IPS DF 6.9 (cell line): ENCODE results near the gene BTBD6.
"Not testable (repeated sequence)": the region's sequence is repeated elsewhere in the genome, so short reads cannot be mapped to it uniquely, and the experiment has no call there.

Experiments
- DNase-seq: peaks from one replicate; pipeline ENCODE4 v3.0.0-alpha.2; 2013; ENCODE audit warnings: low read depth, low spot score
- H3K27ac ChIP-seq: one replicate; pipeline ENCODE4 v1.5.1; 2013; ENCODE audit warnings: low read length, control low read depth
- H3K27me3 ChIP-seq: 2 replicates; pipeline ENCODE4 v1.6.1; 2013; ENCODE audit warnings: mild to moderate bottlenecking, low read length; ENCODE audit not compliant: control insufficient read depth, insufficient read depth
- H3K36me3 ChIP-seq: 2 replicates; pipeline ENCODE4 v1.6.1; 2013; ENCODE audit warnings: low read length; ENCODE audit not compliant: control insufficient read depth, insufficient read depth
- H3K4me1 ChIP-seq: 2 replicates; pipeline ENCODE4 v1.6.1; 2013; ENCODE audit warnings: low read length; ENCODE audit not compliant: control insufficient read depth, insufficient read depth
- H3K4me3 ChIP-seq: 2 replicates; pipeline ENCODE4 v1.5.1; 2013; ENCODE audit warnings: mild to moderate bottlenecking, low read length
- H3K9me3 ChIP-seq: 2 replicates; pipeline ENCODE4 v1.6.1; 2013; ENCODE audit warnings: low read length, inconsistent platforms; ENCODE audit not compliant: control insufficient read depth, insufficient read depth
- WGBS: extraction: QIAGEN DNeasy Blood & Tissue Kit; methylation state at CpG from one replicate; pipeline ENCODE4 v1.1.7; 2013; ENCODE audit warnings: mixed read lengths, missing lambda C conversion rate; ENCODE audit not compliant: insufficient read length, insufficient coverage; 5-methylcytosine and 5-hydroxymethylcytosine counted together

The BTBD6 gene

GRCh38 chr14:105267820-105268548 is 19.7 kb downstream of the BTBD6 start:
- no peak for DNase-seq
- no peak overlapping the region for H3K4me3 ChIP-seq
- H3K9me3 ChIP-seq: no peaks in the 10 kb centered on the region
- H3K4me1 ChIP-seq: no peaks in the 10 kb centered on the region
- no peak overlapping the region for H3K27ac ChIP-seq
- H3K36me3 ChIP-seq: no peaks in the 10 kb centered on the region
- H3K27me3 ChIP-seq: no peaks in the 10 kb centered on the region
- no CpG with 5 or more reads among the region's 21 CpGs for WGBS

- Histone ChIP-seq H3K36me3 (no peaks in the 10 kb centered on the region), H3K27me3 (no peaks in the 10 kb centered on the region), H3K27ac (no peak overlapping the region), H3K4me3 (no peak overlapping the region), H3K4me1 (no peaks in the 10 kb centered on the region), H3K9me3 (no peaks in the 10 kb centered on the region)
- no peak for DNase-seq
- no CpG with 5 or more reads among the region's 18 CpGs for WGBS
These were observed 20.5 kb downstream of the BTBD6 start for GRCh38 chr14:105268736-105269354.

- no peaks in the 10 kb centered on the region for H3K9me3 ChIP-seq
- DNase-seq: no peak
- H3K4me1 ChIP-seq: no peaks in the 10 kb centered on the region
- H3K36me3 ChIP-seq: no peaks in the 10 kb centered on the region
- no CpG with 5 or more reads among the region's 11 CpGs for WGBS
- H3K27me3 ChIP-seq: no peaks in the 10 kb centered on the region
- H3K4me3 ChIP-seq: no peak overlapping the region; the same call in 1 of the 2 replicates
- no peak overlapping the region for H3K27ac ChIP-seq
These were observed 21.1 kb downstream of the BTBD6 start for GRCh38 chr14:105269405-105269804.

- H3K4me1 ChIP-seq: no peaks in the 10 kb centered on the region
- no peaks in the 10 kb centered on the region for H3K27me3 ChIP-seq
- DNase-seq: no peak
- H3K9me3 ChIP-seq: no peaks in the 10 kb centered on the region
- WGBS: no CpG with 5 or more reads among the region's 22 CpGs
- H3K36me3 ChIP-seq: no peaks in the 10 kb centered on the region
- H3K4me3 ChIP-seq: no peak overlapping the region
- no peak overlapping the region for H3K27ac ChIP-seq
These were observed 23.0 kb downstream of the BTBD6 start for GRCh38 chr14:105271224-105271890.

- H3K36me3 ChIP-seq: no peaks in the 10 kb centered on the region
- no peaks in the 10 kb centered on the region for H3K27me3 ChIP-seq
- WGBS: no CpG with 5 or more reads among the region's 15 CpGs
- no peak overlapping the region for H3K4me3 ChIP-seq
- no peaks in the 10 kb centered on the region for H3K9me3 ChIP-seq
- no peak overlapping the region for H3K27ac ChIP-seq
- no peaks in the 10 kb centered on the region for H3K4me1 ChIP-seq
- no peak for DNase-seq
These were observed 24.3 kb downstream of the BTBD6 start for GRCh38 chr14:105272623-105273022.

GRCh38 chr14:105273062-105273461 is 24.7 kb downstream of the BTBD6 start:
- no peaks in the 10 kb centered on the region for H3K27me3 ChIP-seq
- DNase-seq: no peak
- no CpG with 5 or more reads among the region's 12 CpGs for WGBS
- no peak overlapping the region for H3K27ac ChIP-seq
- H3K4me3 ChIP-seq: no peak overlapping the region; the same call in 1 of the 2 replicates
- H3K4me1 ChIP-seq: no peaks in the 10 kb centered on the region
- no peaks in the 10 kb centered on the region for H3K36me3 ChIP-seq
- no peaks in the 10 kb centered on the region for H3K9me3 ChIP-seq

- H3K9me3 ChIP-seq: no peaks in the 10 kb centered on the region
- no CpG with 5 or more reads among the region's 6 CpGs for WGBS
These were observed 26.3 kb downstream of the BTBD6 start for GRCh38 chr14:105274637-105275036.

GRCh38 chr14:105275267-105275946 is 27.1 kb downstream of the BTBD6 start:
- Histone ChIP-seq H3K4me1 (no peaks in the 10 kb centered on the region), H3K27ac (no peak overlapping the region), H3K36me3 (0 out of 2 replicates have a peak, but pooled peaks cover 1% of the 10 kb centered on the region), H3K9me3 (no peaks in the 10 kb centered on the region), H3K4me3 (no peak overlapping the region), H3K27me3 (no peaks in the 10 kb centered on the region)
- no peak for DNase-seq
- WGBS: no CpG with 5 or more reads among the region's 16 CpGs

More at GRCh38 chr14:105274637-105275036, 26.3 kb downstream of the BTBD6 start:
- DNase-seq: no peak
- Histone ChIP-seq H3K36me3 (no peaks in the 10 kb centered on the region), H3K27ac (no peak overlapping the region), H3K4me1 (no peaks in the 10 kb centered on the region), H3K27me3 (no peaks in the 10 kb centered on the region), H3K4me3 (no peak overlapping the region)

- H3K27me3 ChIP-seq, H3K9me3 ChIP-seq, H3K27ac ChIP-seq, H3K4me1 ChIP-seq, H3K4me3 ChIP-seq, DNase-seq, H3K36me3 ChIP-seq: not testable (repeated sequence)
- no CpG with 5 or more reads among the region's 4 CpGs for WGBS
These were observed 29.1 kb downstream of the BTBD6 start for GRCh38 chr14:105277448-105277847.

GRCh38 chr14:105279642-105280361 is 31.5 kb downstream of the BTBD6 start:
- Histone ChIP-seq H3K36me3 (0 out of 2 replicates have a peak, but pooled peaks cover 3% of the 10 kb centered on the region), H3K4me1 (peaks cover 2% of the 10 kb centered on the region; the same call in 1 of the 2 replicates), H3K27me3 (no peaks in the 10 kb centered on the region), H3K4me3 (no peak overlapping the region), H3K9me3 (no peaks in the 10 kb centered on the region), H3K27ac (no peak overlapping the region)
- no peak for DNase-seq
- no CpG with 5 or more reads among the region's 18 CpGs for WGBS
